ENCODE results near the gene SYPL2. TPM values are rescaled to one million over a fixed set of nuclear protein-coding genes. Genes with fewer than 3 reads are reported as not detected.
A peak's percentile ranks its signal among the peaks of the same experiment; 100 is the strongest.

Gene SYPL2
- total RNA-seq (2021; ENCODE audit: unreplicated experiment) (1.3 TPM), Bru-seq, nascent RNA (percentile 37 among the genes with signal in this experiment), BruChase-seq, experiment 1, labeled RNA remaining after a 6-hour chase (percentile 49 among the genes with signal in this experiment), BruChase-seq, experiment 2, labeled RNA remaining after a 2-hour chase (percentile 49 among the genes with signal in this experiment)
- polyA plus RNA-seq (2012) = 0.49 and 0.91 TPM in 2 replicates
- long read RNA-seq, partial matches to known transcripts = 0 of 2 reads
- long read RNA-seq, other reads (novel, unspliced or antisense) = 2 of 2 reads

DNA sequence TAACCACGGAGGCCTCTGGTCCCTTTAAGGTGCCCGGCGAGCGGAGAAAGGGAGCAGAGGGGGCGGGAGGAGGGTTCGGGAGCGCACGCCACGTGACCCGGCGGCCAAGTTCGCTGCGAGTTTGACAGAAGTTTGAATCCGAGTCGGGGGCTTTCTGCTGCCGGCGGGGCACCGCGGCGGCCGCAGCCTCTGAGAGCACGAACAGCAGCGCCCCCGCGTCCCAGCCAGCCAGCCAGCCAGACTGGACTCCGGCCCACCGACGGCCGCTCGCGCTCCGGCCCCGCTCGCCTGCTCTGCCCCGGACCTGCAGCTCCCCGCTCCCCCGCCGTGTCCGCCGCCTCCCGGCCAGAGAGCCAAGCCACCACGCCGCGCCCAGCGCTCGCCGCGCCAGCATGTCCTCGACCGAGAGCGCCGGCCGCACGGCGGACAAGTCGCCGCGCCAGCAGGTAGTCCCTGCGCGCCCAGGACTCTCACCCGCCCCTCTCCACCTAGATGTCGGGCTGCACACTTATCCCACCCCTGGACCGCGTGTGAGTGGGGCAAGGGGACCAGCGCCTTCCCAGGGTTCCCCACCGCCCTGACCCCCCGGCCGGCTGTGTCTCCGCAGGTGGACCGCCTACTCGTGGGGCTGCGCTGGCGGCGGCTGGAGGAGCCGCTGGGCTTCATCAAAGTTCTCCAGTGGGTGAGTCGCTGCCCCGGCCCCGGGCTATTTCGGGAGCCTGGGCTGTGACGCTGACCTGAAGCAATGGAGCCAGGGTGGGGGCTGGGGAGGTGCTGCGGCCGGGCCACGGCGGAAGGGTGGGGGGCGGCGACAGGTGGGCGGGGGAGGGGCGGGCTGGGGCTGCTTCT lies at the start of gene SYPL2:
TSS of gene SYPL2 (plus strand) at position 95 of the 849 bp plus-strand sequence. CDS start at position 393, 298 bp downstream.
- H2AFZ ChIP-seq (ENCODE audit: low read depth, low read length, poor library complexity, severe bottlenecking) = no peak within 1 kb of the TSS
- peak within 1 kb of the TSS; percentile 77 for H3K4me2 ChIP-seq (ENCODE audit: low read length)
- H3K4me3 ChIP-seq (replicated peaks in 1 of 2; ENCODE audit: low read depth in 1 of 2, low read length in 2 of 2) = peak within 1 kb of the TSS; percentile 46 to 54
- H3K36me3 ChIP-seq (ENCODE audit: control insufficient read depth in 1 of 2, insufficient read depth in 2 of 2, low read length in 2 of 2) = no peaks in the 10 kb centered on the region
- peak within 1 kb of the TSS; percentile 29; the same call in 1 of the 2 replicates for H3K9ac ChIP-seq (ENCODE audit: low read length)
- POLR2A ChIA-PET = no interaction called here
- H3K9me3 ChIP-seq (ENCODE audit: control insufficient read depth in 1 of 2, insufficient read depth in 1 of 2, low read depth in 1 of 2, low read length in 2 of 2) = no peaks in the 10 kb centered on the region
- RAD21 ChIA-PET (ENCODE audit: low non-redundant PET in 1 of 2, low total read pairs in 2 of 2, uncharacterized antibody in 2 of 2, unreplicated experiment in 2 of 2) = no interaction called here
- intact Hi-C loops (cut with micrococcal nuclease) = no loop called here
- CTCF ChIA-PET = no interaction called here
- no peaks in the 10 kb centered on the region for H4K20me1 ChIP-seq (ENCODE audit: insufficient read depth)
- no peak for DNase-seq (ENCODE audit: low read depth, low spot score)
- ATAC-seq = peak; percentile 82
- H3K79me2 ChIP-seq (ENCODE audit: insufficient read depth, low read length) = no peaks in the 10 kb centered on the region
- TF ChIP-seq, protein P1, sequence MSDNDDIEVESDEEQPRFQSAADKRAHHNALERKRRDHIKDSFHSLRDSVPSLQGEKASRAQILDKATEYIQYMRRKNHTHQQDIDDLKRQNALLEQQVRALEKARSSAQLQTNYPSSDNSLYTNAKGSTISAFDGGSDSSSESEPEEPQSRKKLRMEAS (IDR thresholded peaks at IDR 0.05) = peak; percentile 76
- TF ChIP-seq TCF7L2 (IDR thresholded peaks at IDR 0.05; ENCODE audit: borderline replicate concordance, extremely low read depth, insufficient read depth, insufficient read length) (no peak), ZNF274 (IDR thresholded peaks at IDR 0.05; ENCODE audit: low read depth, low read length) (no peak)
- H3K27ac ChIP-seq (ENCODE audit: low read depth, low read length) = no peak within 1 kb of the TSS
- peaks cover 25% of the 10 kb centered on the region for H3K27me3 ChIP-seq (ENCODE audit: insufficient read depth, low read length)
- H3K4me1 ChIP-seq (ENCODE audit: control insufficient read depth in 1 of 2, insufficient read depth in 2 of 2, low read length in 2 of 2) = peaks cover 0 to 10% of the 10 kb centered on the region in 2 experiments; a peak in 1 of 4 replicates
- no TSS peak for BruUV-seq (replicated peaks)
- H3K9me2 ChIP-seq (ENCODE audit: insufficient read depth) = no peaks in the 10 kb centered on the region

DNA sequence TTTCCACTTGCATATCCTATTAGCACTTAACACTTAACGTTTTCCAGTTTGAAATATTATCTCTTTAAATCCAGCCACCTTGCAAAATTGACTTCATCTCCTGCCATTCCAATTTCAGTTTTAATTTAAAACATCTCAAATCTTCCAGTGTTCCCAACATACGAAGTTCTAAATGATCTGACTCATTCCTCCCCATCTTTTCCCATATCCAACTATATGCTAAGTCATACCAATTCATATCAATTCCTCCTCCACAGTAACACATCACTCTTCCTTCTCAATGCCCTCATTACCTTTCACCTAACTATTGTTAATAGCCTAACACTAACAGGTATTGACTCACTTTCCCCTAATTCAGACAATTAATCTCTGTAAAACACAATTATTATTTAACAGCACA lies 42.8 kb upstream of the SYPL2 start:
- intact Hi-C loops (cut with micrococcal nuclease) = no loop called here
- no peak for DNase-seq (ENCODE audit: low read depth, low spot score)
- H3K9me2 ChIP-seq (ENCODE audit: insufficient read depth) = no peaks in the 10 kb centered on the region
- peaks cover 85% of the 10 kb centered on the region for H3K79me2 ChIP-seq (ENCODE audit: insufficient read depth, low read length)
- no peak overlapping the region for H3K4me3 ChIP-seq (replicated peaks in 1 of 2; ENCODE audit: low read depth in 1 of 2, low read length in 2 of 2)
- no peak overlapping the region for H3K27ac ChIP-seq (ENCODE audit: low read depth, low read length)
- no peaks in the 10 kb centered on the region for H3K9me3 ChIP-seq (ENCODE audit: control insufficient read depth in 1 of 2, insufficient read depth in 1 of 2, low read depth in 1 of 2, low read length in 2 of 2)
- ChIA-PET RAD21 (ENCODE audit: low non-redundant PET in 1 of 2, low total read pairs in 2 of 2, uncharacterized antibody in 2 of 2, unreplicated experiment in 2 of 2) (no interaction called here), POLR2A (no interaction called here), CTCF (no interaction called here)
- H4K20me1 ChIP-seq (ENCODE audit: insufficient read depth) = peaks cover 15% of the 10 kb centered on the region; the same call in 1 of the 2 replicates
- H2AFZ ChIP-seq (ENCODE audit: low read depth, low read length, poor library complexity, severe bottlenecking) = no peak overlapping the region
- peaks cover 18 to 22% of the 10 kb centered on the region in 2 experiments; a peak in 3 of 4 replicates for H3K36me3 ChIP-seq (ENCODE audit: control insufficient read depth in 1 of 2, insufficient read depth in 2 of 2, low read length in 2 of 2)
- H3K27me3 ChIP-seq (ENCODE audit: insufficient read depth, low read length) = no peaks in the 10 kb centered on the region
- no TSS peak for BruUV-seq (replicated peaks)
- peaks cover 7 to 29% of the 10 kb centered on the region in 2 experiments for H3K4me1 ChIP-seq (ENCODE audit: control insufficient read depth in 1 of 2, insufficient read depth in 2 of 2, low read length in 2 of 2)
- no peak for ATAC-seq
- no peak overlapping the region for H3K9ac ChIP-seq (ENCODE audit: low read length)
- H3K4me2 ChIP-seq (ENCODE audit: low read length) = no peak overlapping the region
- no peak for TF ChIP-seq JUND (IDR thresholded peaks at IDR 0.05)
- no peak for TF ChIP-seq TCF7L2 (IDR thresholded peaks at IDR 0.05; ENCODE audit: borderline replicate concordance, extremely low read depth, insufficient read depth, insufficient read length)
- no peak for TF ChIP-seq ZNF274 (IDR thresholded peaks at IDR 0.05; ENCODE audit: low read depth, low read length)
- TF ChIP-seq ELF1 (IDR thresholded peaks at IDR 0.05; ENCODE audit: borderline replicate concordance, low read depth) = no peak
- TF ChIP-seq, protein P2, sequence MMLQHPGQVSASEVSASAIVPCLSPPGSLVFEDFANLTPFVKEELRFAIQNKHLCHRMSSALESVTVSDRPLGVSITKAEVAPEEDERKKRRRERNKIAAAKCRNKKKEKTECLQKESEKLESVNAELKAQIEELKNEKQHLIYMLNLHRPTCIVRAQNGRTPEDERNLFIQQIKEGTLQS (IDR thresholded peaks at IDR 0.05) = no peak
